HPDE6-E6E7 (cell line): ENCODE results near the gene MED29.

Source experiments
- DNase-seq: peaks from one replicate; pipeline ENCODE4 v3.0.0; 2011; ENCODE audit warnings: missing footprints; ENCODE audit errors: extremely low spot score

MED29 gene

DNA sequence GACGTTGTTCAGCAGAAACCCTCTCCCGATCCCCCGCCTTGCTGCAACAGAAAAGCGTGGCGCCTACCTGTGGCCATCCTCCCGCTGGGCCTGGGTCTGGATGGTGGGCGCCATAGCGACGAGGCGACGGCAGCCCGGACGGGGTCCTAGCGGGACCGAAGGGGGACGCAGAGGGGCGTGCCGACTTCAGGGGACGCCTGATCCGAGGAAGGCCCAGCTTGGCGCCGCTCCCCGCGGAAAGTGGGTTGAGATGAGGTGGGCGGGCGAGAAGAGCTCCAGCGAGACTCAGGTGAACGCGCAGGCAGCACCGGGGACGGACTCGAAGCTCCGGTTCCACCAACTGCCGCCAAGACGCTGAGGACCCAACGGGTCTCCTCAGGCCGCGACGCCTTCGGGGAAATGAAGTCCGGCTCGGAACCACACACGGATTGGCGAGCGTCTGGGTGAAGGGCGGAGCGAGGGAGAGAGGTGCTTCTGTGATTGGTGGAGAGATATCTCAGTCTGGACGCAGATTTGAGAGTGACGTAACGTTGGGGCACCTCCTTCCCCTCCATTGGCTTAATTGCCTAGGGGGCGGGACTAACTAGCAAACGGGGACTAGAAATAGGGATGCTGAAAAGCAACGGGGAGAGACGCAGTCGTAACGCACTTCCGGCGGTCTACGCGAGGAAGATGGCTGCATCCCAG is at the start of gene MED29, which contains the start of gene PAF1:
Gene MED29 (plus strand): TSS at position 628 of the 687 bp plus-strand sequence. CDS start 45 bp downstream, at position 673.
Gene PAF1 (minus strand): TSS at position 356 of the 687 bp plus-strand sequence. CDS start 242 bp downstream, at position 114.
- peak; percentile 99 for DNase-seq

DNA sequence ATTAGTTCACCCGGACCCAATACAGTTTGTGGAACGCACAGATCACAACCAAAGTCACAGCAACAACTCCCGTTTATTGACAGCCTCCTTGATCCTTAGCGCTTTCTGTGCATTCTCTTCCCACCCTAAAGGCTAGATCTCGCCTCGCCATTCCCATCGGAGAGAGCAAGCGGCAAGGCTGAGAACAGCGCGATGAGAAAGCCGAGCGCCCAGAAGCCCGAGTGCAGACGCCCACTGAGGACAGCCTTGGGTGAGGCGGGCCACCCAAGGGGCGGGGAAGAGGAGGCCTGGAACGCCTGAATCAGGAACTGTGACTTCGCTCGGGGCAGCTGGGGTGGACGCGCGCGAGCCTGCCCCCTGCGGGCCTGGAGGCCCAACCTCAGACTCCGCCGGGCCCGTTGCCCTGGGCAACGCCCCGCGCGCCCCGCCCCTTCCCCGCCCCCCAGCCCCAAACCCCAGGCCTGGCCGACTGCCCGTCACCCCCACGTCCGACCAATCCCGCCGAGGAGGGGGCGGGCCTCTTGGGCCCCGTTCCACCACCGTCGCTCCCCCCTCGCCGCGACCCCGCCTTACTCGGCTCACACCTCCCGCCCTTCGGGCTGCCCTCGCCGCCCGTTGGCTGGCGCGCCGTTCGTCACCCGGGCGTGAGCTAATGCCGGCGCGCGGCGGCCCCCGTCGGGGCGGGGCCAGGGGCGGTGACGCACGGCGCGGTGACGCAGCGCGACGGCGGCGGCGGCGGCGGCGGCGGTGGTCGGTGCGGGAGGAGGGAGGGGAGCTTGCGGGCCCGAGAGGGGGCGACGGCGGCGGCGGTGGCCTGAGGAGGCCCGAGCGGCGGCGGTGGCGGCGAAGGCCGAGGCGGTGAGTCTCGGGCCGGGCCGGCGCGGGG is 49.2 kb upstream of the MED29 start, which contains the start of gene SAMD4B:
Gene SAMD4B (plus strand): TSS at position 703 of the 886 bp plus-strand sequence. CDS start 14,473 bp downstream, outside the sequence.
- peak; percentile 96 for DNase-seq

DNA sequence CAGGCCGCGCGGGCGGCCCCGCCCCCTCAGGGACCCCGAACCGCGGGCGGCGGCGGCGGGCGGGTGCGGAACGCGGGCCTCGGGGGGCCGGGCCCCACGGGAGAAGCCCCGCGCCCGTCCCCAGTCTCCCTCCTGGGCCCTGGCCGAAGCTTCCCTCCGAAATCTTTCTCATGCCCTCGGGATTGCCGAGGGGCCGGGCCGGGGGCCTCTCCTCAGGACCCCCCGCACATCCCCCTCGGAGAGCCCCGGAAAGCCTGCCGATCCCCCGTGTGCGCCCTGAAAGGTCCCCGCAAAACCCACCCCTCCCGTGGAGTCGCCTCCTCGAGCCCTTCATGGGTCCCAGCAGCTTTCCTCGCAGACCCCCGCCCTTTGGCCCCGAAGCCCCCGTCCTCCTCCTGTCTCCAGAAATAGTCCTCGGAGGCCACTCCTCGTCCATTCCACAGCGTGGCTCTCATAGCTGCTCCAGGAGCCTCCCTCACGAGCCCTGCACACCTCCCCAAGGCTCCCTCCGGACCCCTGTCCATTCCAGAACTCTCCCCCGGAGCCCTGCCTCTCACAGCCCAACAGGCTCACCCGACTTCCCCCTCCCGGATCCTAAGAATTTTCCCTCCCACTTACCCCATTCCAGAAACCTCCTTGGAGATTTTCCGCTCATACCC is 48.4 kb upstream of the MED29 start:
- DNase-seq: no peak

GRCh38 chr19:39345956-39346355 is 45.2 kb upstream of the MED29 start:
- no peak for DNase-seq

DNA sequence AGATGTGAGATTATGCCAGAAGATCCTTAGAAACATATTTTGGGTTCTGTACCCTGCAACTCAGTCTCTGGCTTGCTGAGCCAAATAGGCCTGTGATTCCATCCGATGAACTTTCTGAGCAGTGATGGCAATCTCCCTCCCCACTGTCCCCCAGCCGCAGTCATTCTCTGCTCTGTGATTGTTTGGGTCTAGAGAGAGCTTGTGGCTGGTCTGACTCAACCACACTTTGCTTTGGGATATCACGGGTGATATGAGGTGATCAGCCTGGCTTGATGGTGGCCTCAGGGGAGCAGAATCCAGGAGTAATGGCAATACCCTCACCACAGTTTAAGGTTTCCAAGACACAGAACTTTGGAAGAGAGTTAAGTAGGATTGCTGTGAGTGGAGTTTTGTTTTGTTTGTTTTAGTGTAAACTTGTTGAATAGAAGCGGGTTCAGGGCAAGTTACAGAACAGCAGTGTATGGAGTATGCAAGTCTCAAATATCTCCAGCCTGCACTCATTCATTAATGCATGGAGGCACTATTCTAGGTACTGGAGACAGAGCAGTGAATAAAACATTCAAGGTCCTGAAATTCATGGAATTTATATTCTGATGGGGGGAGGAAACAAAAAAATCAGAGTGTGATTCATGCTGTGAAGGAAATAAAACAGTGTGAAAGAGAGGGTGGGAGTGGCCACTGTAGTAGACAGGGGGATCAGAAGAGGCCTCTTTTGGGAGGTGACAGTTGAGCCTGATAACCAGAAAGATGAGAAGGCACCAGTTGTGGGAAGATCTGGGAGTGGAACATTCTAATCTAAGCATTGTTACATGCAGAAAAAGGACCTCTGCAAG is 43.6 kb upstream of the MED29 start:
- DNase-seq: no peak

DNA sequence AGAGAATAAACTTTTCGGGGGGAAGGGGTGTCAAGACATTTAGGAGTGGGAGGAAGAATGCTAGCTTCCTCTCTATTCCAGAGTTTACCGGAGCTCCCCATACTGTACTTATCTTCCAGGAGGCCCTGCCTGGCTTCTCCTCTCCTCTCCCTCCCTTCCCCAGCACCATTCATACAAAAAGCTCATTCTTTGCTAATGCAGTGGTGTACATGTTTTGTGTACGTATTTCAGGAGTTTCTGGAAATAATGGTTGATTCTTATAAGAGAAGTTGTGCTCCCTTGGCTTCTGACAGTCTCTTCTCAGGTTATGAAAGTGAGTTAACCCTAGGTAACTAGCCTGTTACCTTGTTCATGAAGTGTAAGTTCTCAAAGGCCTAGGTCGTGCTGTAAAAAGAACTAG is 41.9 kb upstream of the MED29 start:
- no peak for DNase-seq

DNA sequence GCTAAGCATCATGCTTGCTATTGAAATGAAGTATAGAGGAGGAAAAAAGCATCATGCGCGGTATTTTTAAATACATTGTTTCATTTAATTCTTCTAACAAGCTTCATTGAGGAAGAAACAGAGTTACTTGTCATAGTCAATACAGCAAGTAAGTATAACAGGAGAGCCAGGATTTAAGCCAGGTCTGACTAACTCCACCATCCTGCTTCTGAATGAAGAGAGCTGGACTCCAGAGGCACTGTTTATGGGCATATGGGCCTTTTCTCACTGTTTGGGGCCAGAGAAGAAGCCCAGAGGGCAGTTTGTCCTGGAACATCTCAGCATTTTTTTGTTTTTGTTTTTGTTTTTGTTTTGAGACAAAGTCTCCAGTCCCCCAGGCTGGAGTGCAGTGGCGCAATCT is 41.0 kb upstream of the MED29 start:
- DNase-seq: no peak

- no peak for DNase-seq
Measured at GRCh38 chr19:39351537-39352064, 39.6 kb upstream of the MED29 start.

GRCh38 chr19:39352381-39353255 is 38.6 kb upstream of the MED29 start:
- no peak for DNase-seq

DNA sequence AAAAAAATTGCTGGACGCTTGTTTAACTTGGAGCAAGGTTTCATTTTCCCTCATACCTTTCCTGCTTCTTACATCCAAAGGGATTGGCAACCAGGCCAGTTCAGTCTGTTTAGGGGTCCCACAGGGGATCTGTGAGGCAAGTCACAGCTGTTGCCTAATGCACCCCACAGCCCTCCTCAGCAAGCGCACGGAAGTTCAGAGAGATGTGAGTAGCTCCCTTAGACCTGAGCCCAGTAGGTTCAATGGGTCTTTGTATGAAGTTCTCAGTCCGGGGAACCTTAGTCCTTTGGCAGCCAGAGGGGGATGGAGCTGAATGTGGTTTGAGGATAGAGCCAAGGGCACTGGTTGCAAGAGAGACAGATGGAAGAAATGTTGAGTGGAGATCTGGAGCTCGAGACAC is 35.9 kb upstream of the MED29 start:
- DNase-seq: no peak

GRCh38 chr19:39356073-39356472 is 35.1 kb upstream of the MED29 start:
- no peak for DNase-seq

DNA sequence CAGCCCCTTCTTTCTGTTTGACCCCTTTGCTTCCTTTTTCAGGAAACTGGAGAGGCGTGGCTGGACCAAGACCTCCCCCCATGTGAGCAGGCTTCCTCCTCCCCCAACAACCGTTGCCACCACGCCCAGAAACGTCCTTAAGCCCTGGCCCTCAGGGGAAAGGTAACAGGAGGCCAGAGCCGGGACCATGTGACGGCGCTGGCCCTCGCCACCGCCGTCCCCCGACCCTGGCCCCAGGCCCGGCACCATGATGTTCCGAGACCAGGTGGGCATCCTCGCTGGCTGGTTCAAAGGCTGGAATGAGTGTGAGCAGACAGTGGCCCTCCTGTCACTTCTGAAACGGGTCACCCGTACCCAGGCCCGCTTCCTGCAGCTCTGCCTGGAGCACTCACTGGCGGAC is 34.5 kb upstream of the MED29 start:
- DNase-seq: no peak

GRCh38 chr19:39359026-39359425 is 32.2 kb upstream of the MED29 start:
- DNase-seq: no peak

DNA sequence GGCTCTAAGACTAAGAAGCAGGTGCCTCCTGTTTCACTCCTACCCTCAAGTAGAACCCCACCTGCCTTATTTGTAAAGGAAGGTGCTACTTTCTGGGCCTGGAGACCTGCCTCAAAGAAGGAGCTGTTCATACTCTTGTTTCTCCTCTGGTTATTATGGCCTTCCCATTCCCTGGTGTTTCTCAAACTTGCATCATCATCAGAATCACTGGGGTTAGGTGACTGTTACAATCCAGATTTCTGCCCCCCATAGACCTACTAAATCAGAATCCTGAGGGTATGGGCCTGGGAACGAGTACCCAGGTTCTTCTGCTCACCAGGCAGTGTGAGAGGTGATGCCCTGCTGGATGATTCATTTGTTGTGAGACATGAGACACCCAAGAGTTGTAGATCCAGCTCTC is 30.6 kb upstream of the MED29 start:
- DNase-seq: no peak

DNA sequence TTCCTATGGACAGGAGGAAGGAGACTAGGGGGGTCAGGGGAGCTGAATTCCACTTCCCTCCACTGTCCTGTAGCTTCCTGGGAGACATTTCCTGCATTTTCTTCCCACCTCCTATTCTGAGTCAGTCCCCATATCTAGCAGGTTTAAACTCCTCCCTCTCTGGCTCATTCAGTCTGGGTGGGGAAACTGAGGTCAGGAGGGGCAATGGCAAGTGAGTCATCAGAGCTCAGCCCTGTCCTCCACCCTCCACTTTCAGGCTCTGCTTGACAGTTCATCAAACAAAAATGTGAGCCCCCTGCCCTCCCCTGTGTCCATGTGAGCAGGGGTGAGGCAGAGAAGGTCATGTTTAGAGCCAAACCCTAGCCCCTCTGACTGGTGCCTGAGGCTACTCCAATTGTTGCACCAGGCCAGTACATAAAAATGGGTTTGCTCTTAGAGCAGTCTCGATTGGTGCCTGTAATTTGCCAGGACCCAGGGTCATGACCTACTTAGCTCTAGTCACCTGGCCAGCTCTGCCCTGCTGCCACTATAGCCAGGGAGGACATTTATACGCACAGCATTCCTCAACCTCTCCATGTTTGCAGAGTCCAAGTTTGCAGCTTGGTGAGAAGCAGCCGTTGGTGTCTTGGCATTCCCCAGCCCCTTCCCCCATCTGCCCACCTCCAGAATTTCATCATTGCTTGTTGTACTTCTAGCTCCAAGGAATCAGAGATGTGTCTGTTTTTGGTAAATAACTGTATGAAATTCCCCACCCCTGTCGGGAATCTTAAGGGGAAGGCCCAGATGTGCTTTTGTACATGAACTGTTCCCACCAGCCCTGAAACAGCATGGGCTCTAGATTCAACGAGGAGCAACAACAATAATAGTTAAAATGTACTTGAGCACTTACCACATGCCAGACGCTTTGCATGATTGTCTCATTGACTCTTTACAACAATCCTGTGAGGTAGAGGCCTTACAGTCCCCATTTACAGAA is 28.2 kb upstream of the MED29 start:
- no peak for DNase-seq

GRCh38 chr19:39363901-39364457 is 27.2 kb upstream of the MED29 start:
- no peak for DNase-seq

DNA sequence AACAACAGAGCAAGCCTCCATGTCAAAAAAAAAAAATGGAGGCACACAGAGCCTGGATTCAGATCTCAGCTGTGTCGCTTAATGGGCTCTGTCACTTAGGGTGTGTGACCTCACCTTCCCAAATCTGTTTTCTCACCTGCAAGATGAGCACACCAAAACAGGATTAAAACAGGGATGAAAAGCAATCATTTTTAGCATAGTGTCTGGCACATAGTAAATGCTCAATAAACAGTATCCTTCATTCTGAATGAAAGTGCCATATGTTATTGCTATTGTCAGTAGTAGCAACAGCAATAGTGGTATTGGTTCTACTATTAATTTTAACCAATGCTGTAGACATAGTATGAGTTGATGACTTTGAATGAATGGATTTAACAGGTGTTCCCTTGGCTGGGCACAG is 25.6 kb upstream of the MED29 start:
- DNase-seq: no peak

- no peak for DNase-seq
Measured at GRCh38 chr19:39369200-39369599, 22.0 kb upstream of the MED29 start.

- DNase-seq: no peak
Measured at GRCh38 chr19:39370735-39371134, 20.4 kb upstream of the MED29 start.
